GM18505 (cell line): ENCODE data around the gene PSMD9.
A peak's percentile ranks its signal among the peaks of the same experiment; 100 is the strongest.

Experiments
- ATAC-seq: cut with Tn5 transposase; IDR thresholded peaks from one replicate; pipeline ENCODE4 v1.9.1; 2021; ENCODE audit not compliant: unreplicated experiment
- POLR2A ChIP-seq: IDR thresholded peaks from 4 replicates; pipeline ENCODE4 v1.6.1; 2011; ENCODE audit warnings: borderline replicate concordance; ENCODE audit not compliant: insufficient read depth, insufficient read length; ENCODE audit errors: extremely low read depth

PSMD9 gene

GRCh38 chr12:121892673-121893561, 4.3 kb downstream of the PSMD9 start:
- no peak for TF ChIP-seq POLR2A
- no peak for ATAC-seq

GRCh38 chr12:121893961-121894460, 5.4 kb downstream of the PSMD9 start:
- no peak for ATAC-seq
- TF ChIP-seq POLR2A, result no peak

DNA sequence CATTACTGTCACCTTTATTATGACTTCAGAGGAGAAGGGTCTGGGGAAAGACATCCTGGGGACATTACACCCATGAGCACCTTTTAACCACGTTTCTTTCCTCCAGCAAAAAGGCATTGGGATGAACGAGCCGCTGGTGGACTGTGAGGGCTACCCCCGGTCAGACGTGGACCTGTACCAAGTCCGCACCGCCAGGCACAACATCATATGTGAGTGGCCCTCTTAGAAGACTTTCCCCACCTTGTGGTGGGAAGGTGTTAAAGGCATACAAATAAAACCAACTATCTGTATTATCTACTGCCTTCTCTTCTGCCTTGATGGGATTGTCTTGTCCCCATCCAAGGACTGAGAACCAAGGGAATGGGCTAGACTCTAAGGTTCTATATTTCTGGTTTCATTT, 6.0 kb downstream of the PSMD9 start:
- no peak for TF ChIP-seq POLR2A
- ATAC-seq, result no peak

GRCh38 chr12:121898287-121898686, 9.7 kb downstream of the PSMD9 start:
- no peak for TF ChIP-seq POLR2A
- no peak for ATAC-seq

DNA sequence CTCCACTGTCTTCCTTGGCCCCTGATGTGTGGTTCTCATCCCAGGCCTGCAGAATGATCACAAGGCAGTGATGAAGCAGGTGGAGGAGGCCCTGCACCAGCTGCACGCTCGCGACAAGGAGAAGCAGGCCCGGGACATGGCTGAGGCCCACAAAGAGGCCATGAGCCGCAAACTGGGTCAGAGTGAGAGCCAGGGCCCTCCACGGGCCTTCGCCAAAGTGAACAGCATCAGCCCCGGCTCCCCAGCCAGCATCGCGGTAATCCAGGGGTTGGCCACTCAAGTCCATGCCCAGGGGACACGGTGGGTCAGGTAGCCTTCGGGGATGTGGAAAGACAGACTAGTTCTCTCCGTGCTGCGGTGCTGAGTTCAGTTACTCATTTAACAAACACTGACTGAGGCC, 11.0 kb downstream of the PSMD9 start:
- TF ChIP-seq POLR2A, result no peak
- no peak for ATAC-seq

DNA sequence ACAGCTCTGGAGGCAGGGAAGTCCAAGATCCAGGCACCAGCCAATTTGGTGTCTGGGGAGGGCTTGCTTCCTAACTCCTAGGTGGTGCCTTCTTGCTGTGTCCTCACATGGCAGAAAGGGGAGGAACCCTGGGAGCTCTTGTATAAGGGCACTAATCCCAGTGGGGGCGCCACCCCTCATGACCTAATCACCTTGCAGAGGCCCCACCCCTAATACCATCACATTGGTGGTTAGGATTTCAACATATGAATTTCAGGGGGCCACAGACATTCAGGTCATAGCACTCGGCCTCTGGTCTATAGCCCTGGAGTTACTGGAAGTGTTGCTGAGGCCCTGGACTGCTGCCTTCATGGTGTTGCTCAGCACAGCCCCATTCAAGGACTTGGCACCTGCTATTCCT, 14.6 kb downstream of the PSMD9 start:
- ATAC-seq, result no peak
- no peak for TF ChIP-seq POLR2A

- ATAC-seq, result no peak
- TF ChIP-seq POLR2A, result no peak
These were observed 17.2 kb downstream of the PSMD9 start for GRCh38 chr12:121905746-121906145.

DNA sequence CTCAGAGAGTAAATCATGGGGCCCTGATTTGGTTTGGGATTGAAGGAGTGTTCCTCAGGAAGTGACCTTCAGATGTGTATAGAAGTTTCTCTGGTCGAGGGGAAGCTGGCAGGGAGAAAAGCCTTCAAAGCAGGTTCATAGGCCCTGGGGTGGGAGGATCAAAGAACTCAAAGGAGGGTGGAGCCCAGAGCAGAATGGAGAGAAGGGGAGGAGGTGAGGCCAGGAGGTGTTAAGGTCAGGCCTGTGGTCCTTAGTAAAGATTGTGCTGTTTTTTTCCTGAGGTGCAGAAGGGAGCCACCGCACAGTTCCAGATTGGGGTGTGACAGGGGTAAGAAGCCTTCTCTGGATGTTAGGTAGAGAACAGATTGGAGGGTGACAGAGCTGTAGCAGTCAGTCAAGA, 20.1 kb downstream of the PSMD9 start:
- no peak for TF ChIP-seq POLR2A
- no peak for ATAC-seq

- ATAC-seq, result no peak
- TF ChIP-seq POLR2A, result no peak
These were observed 23.4 kb downstream of the PSMD9 start for GRCh38 chr12:121911824-121912585.

GRCh38 chr12:121915841-121916321, 27.3 kb downstream of the PSMD9 start:
- no peak for TF ChIP-seq POLR2A
- ATAC-seq, result no peak

- TF ChIP-seq POLR2A, result no peak
- ATAC-seq, result no peak
These were observed 28.1 kb downstream of the PSMD9 start for GRCh38 chr12:121916719-121917118.

GRCh38 chr12:121917950-121918678, 29.5 kb downstream of the PSMD9 start, which contains the start of gene CFAP251:
Gene CFAP251 (plus strand): TSS chr12:121918592. CDS start chr12:121921306, 2,714 bp downstream.
- peak; percentile 92 for ATAC-seq
- TF ChIP-seq POLR2A, result no peak

GRCh38 chr12:121918679-121919038, 30.1 kb downstream of the PSMD9 start:
- ATAC-seq, result peak; percentile 34
- no peak for TF ChIP-seq POLR2A
